Measurements from ENCODE around the gene GYPB. TPM values are rescaled to one million over a fixed set of nuclear protein-coding genes. Genes with fewer than 3 reads are reported as not detected.

The GYPB gene
- total RNA-seq, 2 donors from 2014 or later = not detected

Other genes with a start within 250 kb of the GYPB start
- gene GYPE, start 113.8 kb downstream of the GYPB start, total RNA-seq = under 1 TPM in 1 of 2 donors, not detected in 1; 0.46 TPM
- gene GYPA, start 121.3 kb upstream of the GYPB start, total RNA-seq = not detected